Immature natural killer cell (primary cell): Measurements from ENCODE around the gene RAD21L1. TPM values are rescaled to one million over a fixed set of nuclear protein-coding genes. Genes with fewer than 3 reads are reported as not detected.

Experiments
- DNase-seq, 3 donors: peaks; one replicate each; pipeline ENCODE4 v3.0.0; 2022; ENCODE audit warnings: mixed read lengths in 1 of 3
- H3K27ac Mint-ChIP-seq, 6 donors: one replicate each; pipeline ENCODE4 v1.8.0; 2020; ENCODE audit warnings: mixed read lengths in 6 of 6, mild to moderate bottlenecking in 5 of 6, inconsistent platforms in 4 of 6, moderate library complexity in 3 of 6
- H3K27me3 Mint-ChIP-seq, 3 donors: one replicate each; pipeline ENCODE4 v1.8.0; 2020 to 2021; ENCODE audit warnings: low read depth in 3 of 3, mild to moderate bottlenecking in 3 of 3, mixed read lengths in 3 of 3, moderate library complexity in 3 of 3, inconsistent platforms in 1 of 3
- H3K36me3 Mint-ChIP-seq, 3 donors: one replicate each; pipeline ENCODE4 v1.8.0; 2020; ENCODE audit warnings: mixed read lengths in 3 of 3, inconsistent platforms in 2 of 3, mild to moderate bottlenecking in 2 of 3
- H3K4me1 Mint-ChIP-seq, 2 donors: one replicate each; pipeline ENCODE4 v1.8.0; 2020; ENCODE audit warnings: inconsistent platforms in 2 of 2, mild to moderate bottlenecking in 2 of 2, mixed read lengths in 2 of 2, moderate library complexity in 1 of 2
- H3K4me3 Mint-ChIP-seq, 5 donors: one replicate each; pipeline ENCODE4 v1.8.0; 2020; ENCODE audit warnings: mild to moderate bottlenecking in 5 of 5, mixed read lengths in 5 of 5, inconsistent platforms in 3 of 5, moderate library complexity in 3 of 5
- H3K9me3 Mint-ChIP-seq, 6 donors: one replicate each; pipeline ENCODE4 v1.8.0; 2020; ENCODE audit warnings: mild to moderate bottlenecking in 6 of 6, mixed read lengths in 6 of 6, inconsistent platforms in 4 of 6, moderate library complexity in 3 of 6
- polyA plus RNA-seq, 3 donors: library from polyadenylated mRNA; unstranded; fragments of 300-500 nt; fragmentation: Illumina TruSeq; gene quantifications; one replicate each; pipeline ENCODE4 v1.2.3, GENCODE V29; 2021

The RAD21L1 gene
- polyA plus RNA-seq, 3 donors from 2014 or later: not detected

DNA sequence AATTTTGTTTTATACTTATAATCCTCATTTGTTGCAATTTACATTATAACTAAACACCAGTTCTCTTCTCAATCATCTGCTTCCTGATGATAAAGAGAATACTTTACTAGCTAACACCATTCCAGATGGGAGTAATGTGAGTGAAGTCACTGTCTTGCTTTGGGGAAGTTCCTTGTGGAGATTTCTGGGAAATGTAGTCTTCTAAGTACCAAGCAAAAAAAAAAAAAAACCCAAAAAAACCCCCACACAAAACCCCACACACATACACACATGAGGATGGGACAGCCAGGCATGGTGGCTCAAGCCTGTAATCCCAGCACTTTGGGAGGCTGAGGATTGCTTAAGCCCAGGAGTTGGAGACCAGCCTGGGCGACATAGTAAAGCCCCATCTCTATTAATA lies 38.0 kb downstream of the RAD21L1 start:
- Mint-ChIP-seq H3K27me3 (peaks cover 0 to 12% (median 7%) of the 10 kb centered on the region in 3 donors), H3K27ac (no peak overlapping the region), H3K4me1 (peaks cover 19 to 26% of the 10 kb centered on the region in 2 donors), H3K36me3 (no peaks in the 10 kb centered on the region), H3K9me3 (peaks cover 0 to 6% (median 3%) of the 10 kb centered on the region in 6 donors), H3K4me3 (no peak overlapping the region)
- no peak for DNase-seq

- Mint-ChIP-seq H3K4me3 (peak overlapping the region; percentile 61 to 87 (median 86)), H3K4me1 (peaks cover 19 to 26% of the 10 kb centered on the region in 2 donors)
Observed at GRCh38 chr20:1264727-1265126, 38.9 kb downstream of the RAD21L1 start.

DNA sequence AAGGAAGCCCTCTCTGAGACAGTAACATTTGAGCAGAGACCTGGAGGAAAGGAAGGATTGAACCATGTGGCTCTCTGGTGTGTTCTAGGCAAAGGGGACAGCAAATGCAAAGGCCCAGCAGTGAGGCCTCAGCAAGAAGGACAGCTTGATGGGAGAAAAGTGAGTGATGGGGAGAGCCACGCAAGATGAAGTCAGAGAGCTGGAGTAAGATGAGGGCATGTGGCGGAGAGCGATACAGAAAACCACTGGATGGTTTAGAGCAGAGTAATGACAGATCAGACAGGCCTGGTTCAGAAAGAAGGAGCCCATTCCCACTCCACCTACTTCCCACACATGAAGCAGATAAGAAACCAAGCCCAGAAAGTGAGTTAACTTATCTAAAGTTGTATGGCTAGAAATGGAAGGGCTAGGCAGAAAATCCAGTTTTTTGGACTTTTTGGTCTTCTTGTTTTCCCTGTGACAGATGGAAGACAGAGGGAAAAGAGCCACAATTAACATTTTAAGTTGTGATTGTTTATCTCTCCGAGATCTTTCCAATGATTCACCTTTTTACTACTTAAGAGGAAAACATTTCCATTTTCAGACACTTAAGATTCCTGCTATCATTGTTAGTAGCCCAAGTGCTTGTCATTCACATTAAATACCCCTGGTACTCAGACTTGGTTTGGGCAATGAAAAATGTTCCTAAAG lies 39.5 kb downstream of the RAD21L1 start:
- peaks cover 0 to 6% (median 3%) of the 10 kb centered on the region in 6 donors for H3K9me3 Mint-ChIP-seq
- H3K27ac Mint-ChIP-seq: peak overlapping the region; percentile 89 to 98 (median 94)
- H3K4me3 Mint-ChIP-seq: peak overlapping the region; percentile 86 to 96 (median 87)
- peaks cover 0 to 12% (median 9%) of the 10 kb centered on the region in 3 donors for H3K27me3 Mint-ChIP-seq
- no peak for DNase-seq
- H3K36me3 Mint-ChIP-seq: no peaks in the 10 kb centered on the region
- H3K4me1 Mint-ChIP-seq: peaks cover 19 to 26% of the 10 kb centered on the region in 2 donors

More at GRCh38 chr20:1264727-1265126, 38.9 kb downstream of the RAD21L1 start:
- peak overlapping the region in 5 of 6 donors; percentile 42 to 98 (median 90) for H3K27ac Mint-ChIP-seq
- DNase-seq: no peak
- H3K9me3 Mint-ChIP-seq: peaks cover 0 to 6% (median 3%) of the 10 kb centered on the region in 6 donors
- H3K36me3 Mint-ChIP-seq: no peaks in the 10 kb centered on the region
- peaks cover 0 to 12% (median 7%) of the 10 kb centered on the region in 3 donors for H3K27me3 Mint-ChIP-seq

GRCh38 chr20:1265916-1266166 lies 40.0 kb downstream of the RAD21L1 start:
- DNase-seq: no peak
- peak overlapping the region; percentile 89 to 98 (median 94) for H3K27ac Mint-ChIP-seq
- peak overlapping the region; percentile 86 to 96 (median 87) for H3K4me3 Mint-ChIP-seq
- H3K9me3 Mint-ChIP-seq: peaks cover 0 to 6% (median 3%) of the 10 kb centered on the region in 6 donors
- peaks cover 0 to 9% (median 9%) of the 10 kb centered on the region in 3 donors for H3K27me3 Mint-ChIP-seq
- peaks cover 19 to 26% of the 10 kb centered on the region in 2 donors for H3K4me1 Mint-ChIP-seq
- no peaks in the 10 kb centered on the region for H3K36me3 Mint-ChIP-seq

GRCh38 chr20:1266167-1266973 lies 40.5 kb downstream of the RAD21L1 start, which contains the start of gene SNPH:
SNPH (plus strand) TSS chr20:1266294; CDS start chr20:1296240, 29,946 bp downstream.
- H3K9me3 Mint-ChIP-seq: peaks cover 0 to 6% (median 3%) of the 10 kb centered on the region in 6 donors

GRCh38 chr20:1267161-1267560 lies 41.3 kb downstream of the RAD21L1 start:
- DNase-seq: no peak
- Mint-ChIP-seq H3K36me3 (no peaks in the 10 kb centered on the region), H3K4me3 (peak overlapping the region; percentile 59 to 87 (median 80)), H3K4me1 (peaks cover 19 to 26% of the 10 kb centered on the region in 2 donors), H3K27ac (peak overlapping the region in 4 of 6 donors; percentile 45 to 63 (median 53)), H3K9me3 (peaks cover 0 to 4% (median 2%) of the 10 kb centered on the region in 6 donors), H3K27me3 (peaks cover 0 to 9% (median 5%) of the 10 kb centered on the region in 3 donors)

More at GRCh38 chr20:1266167-1266973, 40.5 kb downstream of the RAD21L1 start, which contains the start of gene SNPH:
- peak within 1 kb of the TSS; percentile 89 to 98 (median 94) for H3K27ac Mint-ChIP-seq
- DNase-seq: peak; percentile 60 to 68 (median 61)
- H3K27me3 Mint-ChIP-seq: peaks cover 0 to 9% (median 8%) of the 10 kb centered on the region in 3 donors
- peaks cover 19 to 26% of the 10 kb centered on the region in 2 donors for H3K4me1 Mint-ChIP-seq
- H3K4me3 Mint-ChIP-seq: peak within 1 kb of the TSS; percentile 86 to 96 (median 87)
- H3K36me3 Mint-ChIP-seq: no peaks in the 10 kb centered on the region

GRCh38 chr20:1267809-1268374 lies 42.0 kb downstream of the RAD21L1 start:
- H3K27ac Mint-ChIP-seq: peak overlapping the region in 3 of 6 donors; percentile 10 to 15 (median 14)

GRCh38 chr20:1269235-1269634 lies 43.4 kb downstream of the RAD21L1 start:
- no peak overlapping the region for H3K27ac Mint-ChIP-seq
- no peaks in the 10 kb centered on the region for H3K9me3 Mint-ChIP-seq
- peaks cover 0 to 2% (median 0%) of the 10 kb centered on the region in 3 donors for H3K27me3 Mint-ChIP-seq
- DNase-seq: no peak
- H3K4me1 Mint-ChIP-seq: peaks cover 19 to 26% of the 10 kb centered on the region in 2 donors
- H3K4me3 Mint-ChIP-seq: no peak overlapping the region
- no peaks in the 10 kb centered on the region for H3K36me3 Mint-ChIP-seq

More at GRCh38 chr20:1267809-1268374, 42.0 kb downstream of the RAD21L1 start:
- Mint-ChIP-seq H3K4me1 (peaks cover 19 to 26% of the 10 kb centered on the region in 2 donors), H3K36me3 (no peaks in the 10 kb centered on the region), H3K4me3 (peak overlapping the region in 3 of 5 donors; percentile 80 to 87 (median 86)), H3K9me3 (no peaks in the 10 kb centered on the region), H3K27me3 (peaks cover 0 to 7% (median 4%) of the 10 kb centered on the region in 3 donors)
- no peak for DNase-seq

GRCh38 chr20:1269850-1270249 lies 44.0 kb downstream of the RAD21L1 start:
- Mint-ChIP-seq H3K27ac (no peak overlapping the region), H3K36me3 (no peaks in the 10 kb centered on the region), H3K27me3 (peaks cover 0 to 2% (median 0%) of the 10 kb centered on the region in 3 donors), H3K9me3 (no peaks in the 10 kb centered on the region), H3K4me1 (peaks cover 18 to 24% of the 10 kb centered on the region in 2 donors), H3K4me3 (no peak overlapping the region)
- DNase-seq: no peak

DNA sequence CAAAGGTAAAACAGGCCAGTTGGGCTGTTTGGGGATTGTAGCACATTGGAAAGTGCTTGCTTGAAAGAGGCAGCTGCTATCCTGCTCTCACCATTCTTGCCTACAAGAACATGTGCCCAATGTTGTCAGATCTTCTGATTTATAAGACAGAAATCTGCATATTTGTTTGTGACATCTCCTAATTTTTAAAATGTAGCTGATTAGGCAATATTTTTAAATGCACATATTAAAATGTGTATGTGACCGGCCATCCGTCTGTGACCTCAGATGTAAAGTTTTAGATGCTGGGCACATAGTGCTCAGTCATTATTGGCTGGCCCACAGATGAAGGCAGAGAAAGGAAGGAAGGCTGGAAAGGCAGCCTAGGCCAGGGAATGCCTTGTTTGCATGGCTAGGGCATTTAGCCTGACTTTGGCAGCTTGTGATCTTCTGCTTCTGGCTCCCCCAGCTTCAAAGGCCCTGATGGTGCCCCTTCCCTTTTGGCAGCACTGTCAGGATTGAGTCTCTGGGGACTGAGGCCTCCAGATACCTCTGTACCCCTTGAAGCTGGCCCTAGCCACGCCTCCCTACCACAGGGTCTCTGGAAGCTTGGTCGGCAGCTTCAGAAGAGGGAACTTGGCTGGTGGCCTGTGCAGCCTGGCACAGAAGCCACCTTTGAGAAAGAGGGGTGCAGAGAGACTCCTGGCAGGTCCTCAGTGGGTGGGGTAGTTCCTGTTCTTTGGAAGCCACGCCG lies 46.7 kb downstream of the RAD21L1 start:
- H3K4me3 Mint-ChIP-seq: no peak overlapping the region
- H3K27ac Mint-ChIP-seq: no peak overlapping the region
- no peaks in the 10 kb centered on the region for H3K36me3 Mint-ChIP-seq
- H3K9me3 Mint-ChIP-seq: no peaks in the 10 kb centered on the region
- peaks cover 0 to 2% of the 10 kb centered on the region in 2 donors for H3K4me1 Mint-ChIP-seq
- no peak for DNase-seq
- peaks cover 0 to 3% (median 0%) of the 10 kb centered on the region in 3 donors for H3K27me3 Mint-ChIP-seq

GRCh38 chr20:1273366-1273765 lies 47.5 kb downstream of the RAD21L1 start:
- DNase-seq: no peak
- Mint-ChIP-seq H3K27me3 (peaks cover 0 to 3% (median 0%) of the 10 kb centered on the region in 3 donors), H3K4me3 (no peak overlapping the region), H3K9me3 (no peaks in the 10 kb centered on the region), H3K4me1 (no peaks in the 10 kb centered on the region), H3K36me3 (no peaks in the 10 kb centered on the region), H3K27ac (no peak overlapping the region)

- Mint-ChIP-seq H3K4me3 (no peak overlapping the region), H3K27me3 (peaks cover 0 to 3% (median 0%) of the 10 kb centered on the region in 3 donors), H3K4me1 (no peaks in the 10 kb centered on the region), H3K36me3 (no peaks in the 10 kb centered on the region), H3K9me3 (no peaks in the 10 kb centered on the region), H3K27ac (no peak overlapping the region)
- DNase-seq: no peak
Observed at GRCh38 chr20:1274485-1275311, 48.9 kb downstream of the RAD21L1 start.
